G401.6 (cell line): ENCODE results near the gene DNAJC25.

ENCODE experiments used
- FAIRE-seq: peaks from 2 replicates; lab custom pipeline; 2012; peaks lifted over from hg19 to GRCh38; lab: Jason Lieb, UNC

DNAJC25 gene

GRCh38 chr9:111627260-111627963 lies 3.7 kb upstream of the DNAJC25 start:
- FAIRE-seq: no peak

GRCh38 chr9:111628411-111628810 lies 2.7 kb upstream of the DNAJC25 start:
- FAIRE-seq: no peak

GRCh38 chr9:111630182-111630963 lies 761 bp upstream of the DNAJC25 start:
- FAIRE-seq: no peak

GRCh38 chr9:111630964-111631213 lies 245 bp upstream of the DNAJC25 start:
- FAIRE-seq: no peak

GRCh38 chr9:111632060-111632459 lies 926 bp downstream of the DNAJC25 start:
- FAIRE-seq: no peak

- no peak for FAIRE-seq
Observed at GRCh38 chr9:111632695-111633388, 1.7 kb downstream of the DNAJC25 start.

- FAIRE-seq: no peak
Observed at GRCh38 chr9:111633389-111633736, 2.2 kb downstream of the DNAJC25 start.

- no peak for FAIRE-seq
Observed at GRCh38 chr9:111634860-111635259, 3.7 kb downstream of the DNAJC25 start.

GRCh38 chr9:111637421-111637950 lies 6.4 kb downstream of the DNAJC25 start:
- no peak for FAIRE-seq

- no peak for FAIRE-seq
Observed at GRCh38 chr9:111644195-111644772, 13.2 kb downstream of the DNAJC25 start.

- no peak for FAIRE-seq
Observed at GRCh38 chr9:111645806-111646205, 14.7 kb downstream of the DNAJC25 start.

GRCh38 chr9:111646417-111646816 lies 15.3 kb downstream of the DNAJC25 start:
- FAIRE-seq: no peak

- no peak for FAIRE-seq
Observed at GRCh38 chr9:111648066-111648465, 16.9 kb downstream of the DNAJC25 start.

- no peak for FAIRE-seq
Observed at GRCh38 chr9:111649016-111649415, 17.9 kb downstream of the DNAJC25 start.

- FAIRE-seq: no peak
Observed at GRCh38 chr9:111657051-111657450, 25.9 kb downstream of the DNAJC25 start.

- FAIRE-seq: no peak
Observed at GRCh38 chr9:111658943-111659342, 27.8 kb downstream of the DNAJC25 start.

- no peak for FAIRE-seq
Observed at GRCh38 chr9:111659691-111660090, 28.6 kb downstream of the DNAJC25 start.

- FAIRE-seq: no peak
Observed at GRCh38 chr9:111661150-111661801, 30.1 kb downstream of the DNAJC25 start, which contains the start of gene GNG10. Gene GNG10 (plus strand): TSS chr9:111661605. CDS start chr9:111661635, 30 bp downstream.

- FAIRE-seq: no peak
Observed at GRCh38 chr9:111661802-111662521, 30.8 kb downstream of the DNAJC25 start.

GRCh38 chr9:111662576-111663300 lies 31.6 kb downstream of the DNAJC25 start:
- no peak for FAIRE-seq

GRCh38 chr9:111663301-111663823 lies 32.2 kb downstream of the DNAJC25 start:
- no peak for FAIRE-seq
